SU-DHL-6 (cell line): ENCODE data around the gene RAB31.

Source experiments
- H2AFZ ChIP-seq: fragments of 200-600 bp; sonication (generic); 2 replicates; pipeline ENCODE4 v1.6.1; 2014; ENCODE audit warnings: low read depth, mild to moderate bottlenecking, moderate library complexity, mixed read lengths, antibody characterized with exemption, low read length; ENCODE audit not compliant: severe bottlenecking
- H3F3A ChIP-seq: fragments of 200-600 bp; shearing (Covaris generic); 2 replicates; pipeline ENCODE4 v1.6.0; 2016; ENCODE audit warnings: antibody characterized with exemption, mild to moderate bottlenecking; ENCODE audit not compliant: insufficient read depth
- H3K27ac ChIP-seq: fragments of 200-600 bp; sonication (generic); 2 replicates; pipeline ENCODE4 v1.5.1; 2016; ENCODE audit warnings: low read depth, mild to moderate bottlenecking, low read length, moderate library complexity, mixed read lengths
- H3K27me3 ChIP-seq: fragments of 200-600 bp; sonication (generic), shearing (Covaris generic); 2 replicates; pipeline ENCODE4 v1.6.0; 2014; ENCODE audit warnings: mild to moderate bottlenecking, low read length
- H3K36me3 ChIP-seq: fragments of 200-600 bp; sonication (generic); 2 replicates; pipeline ENCODE4 v1.6.1; 2014; ENCODE audit warnings: mild to moderate bottlenecking, low read length, mixed read lengths
- H3K4me2 ChIP-seq: fragments of 300-600, 200-600 bp; shearing (Covaris generic), sonication (generic); 2 replicates; pipeline ENCODE4 v1.6.0; 2014; ENCODE audit warnings: low read length, low read depth, mild to moderate bottlenecking; ENCODE audit not compliant: poor library complexity, severe bottlenecking
- H3K4me3 ChIP-seq: fragments of 200-600 bp; sonication (generic); 2 replicates; pipeline ENCODE4 v1.5.1; 2014; ENCODE audit warnings: antibody characterized with exemption, low read length, mild to moderate bottlenecking, mixed read lengths; ENCODE audit not compliant: insufficient read depth, poor library complexity, severe bottlenecking
- H3K79me2 ChIP-seq: fragments of 200-600 bp; sonication (generic); 2 replicates; pipeline ENCODE4 v1.6.1; 2014; ENCODE audit warnings: mild to moderate bottlenecking, low read length, moderate library complexity; ENCODE audit not compliant: insufficient read depth
- H3K9ac ChIP-seq: fragments of 200-600 bp; sonication (generic); 2 replicates; pipeline ENCODE4 v1.7.0; 2014; ENCODE audit warnings: mild to moderate bottlenecking, low read length
- H3K9me2 ChIP-seq: fragments of 200-600 bp; sonication (generic); replicated peaks from 2 replicates; pipeline ENCODE4 v1.6.1; 2014; ENCODE audit warnings: low read length; ENCODE audit not compliant: insufficient read depth
- H3K9me3 ChIP-seq: fragments of 200-600 bp; sonication (generic); 2 replicates; pipeline ENCODE4 v1.6.1; 2014; ENCODE audit warnings: low read length, mixed read lengths; ENCODE audit not compliant: insufficient read depth
- H4K20me1 ChIP-seq: fragments of 200-600 bp; sonication (generic); 2 replicates; pipeline ENCODE4 v1.6.1; 2014; ENCODE audit warnings: low read depth, mild to moderate bottlenecking, antibody characterized with exemption, low read length, moderate library complexity, mixed read lengths
- EZH2phosphoT487 ChIP-seq: fragments of 200-600 bp; sonication (generic), shearing (Covaris generic); conservative IDR thresholded peaks from 2 replicates; pipeline ENCODE4 v1.6.1; 2018; ENCODE audit warnings: mild to moderate bottlenecking, antibody characterized with exemption, low read length, moderate library complexity, mixed read lengths
- TF ChIP-seq, protein P1 (sequence below): fragments of 200-600 bp; sonication (generic); IDR thresholded peaks from one replicate; pipeline ENCODE4 v1.5.1; 2017; ENCODE audit warnings: antibody characterized with exemption, mild to moderate bottlenecking, low read length, moderate library complexity; ENCODE audit not compliant: insufficient read depth, poor library complexity, severe bottlenecking

The RAB31 gene

DNA sequence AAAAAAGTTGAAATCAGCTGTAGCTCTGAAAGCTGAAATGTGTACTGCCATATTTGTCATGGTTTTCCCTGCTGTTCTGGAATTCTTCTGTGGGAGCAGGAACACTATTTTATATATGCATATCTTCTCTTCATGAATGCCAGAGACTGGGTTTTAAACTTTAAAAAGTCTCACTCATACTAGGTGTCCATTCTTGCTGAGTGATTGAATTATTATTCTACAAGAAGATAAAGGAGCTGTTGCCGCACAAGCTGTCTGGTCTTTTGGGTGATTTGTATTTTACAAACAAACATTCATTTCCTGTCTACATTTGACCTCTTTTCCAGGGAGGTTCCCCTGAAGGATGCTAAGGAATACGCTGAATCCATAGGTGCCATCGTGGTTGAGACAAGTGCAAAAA lies 137.2 kb downstream of the RAB31 start:
- H3K4me3 ChIP-seq = no peak overlapping the region
- no peaks in the 10 kb centered on the region for H3K27me3 ChIP-seq
- no peak overlapping the region for H3K27ac ChIP-seq
- no peak overlapping the region for H3K9ac ChIP-seq
- no peaks in the 10 kb centered on the region for H4K20me1 ChIP-seq
- H3F3A ChIP-seq = no peaks in the 10 kb centered on the region
- TF ChIP-seq, protein P1, sequence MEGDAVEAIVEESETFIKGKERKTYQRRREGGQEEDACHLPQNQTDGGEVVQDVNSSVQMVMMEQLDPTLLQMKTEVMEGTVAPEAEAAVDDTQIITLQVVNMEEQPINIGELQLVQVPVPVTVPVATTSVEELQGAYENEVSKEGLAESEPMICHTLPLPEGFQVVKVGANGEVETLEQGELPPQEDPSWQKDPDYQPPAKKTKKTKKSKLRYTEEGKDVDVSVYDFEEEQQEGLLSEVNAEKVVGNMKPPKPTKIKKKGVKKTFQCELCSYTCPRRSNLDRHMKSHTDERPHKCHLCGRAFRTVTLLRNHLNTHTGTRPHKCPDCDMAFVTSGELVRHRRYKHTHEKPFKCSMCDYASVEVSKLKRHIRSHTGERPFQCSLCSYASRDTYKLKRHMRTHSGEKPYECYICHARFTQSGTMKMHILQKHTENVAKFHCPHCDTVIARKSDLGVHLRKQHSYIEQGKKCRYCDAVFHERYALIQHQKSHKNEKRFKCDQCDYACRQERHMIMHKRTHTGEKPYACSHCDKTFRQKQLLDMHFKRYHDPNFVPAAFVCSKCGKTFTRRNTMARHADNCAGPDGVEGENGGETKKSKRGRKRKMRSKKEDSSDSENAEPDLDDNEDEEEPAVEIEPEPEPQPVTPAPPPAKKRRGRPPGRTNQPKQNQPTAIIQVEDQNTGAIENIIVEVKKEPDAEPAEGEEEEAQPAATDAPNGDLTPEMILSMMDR = no peak
- TF ChIP-seq EZH2phosphoT487 = no peak
- H3K9me3 ChIP-seq = no peaks in the 10 kb centered on the region
- H3K9me2 ChIP-seq = no peaks in the 10 kb centered on the region
- H3K36me3 ChIP-seq = no peaks in the 10 kb centered on the region
- H3K79me2 ChIP-seq = no peaks in the 10 kb centered on the region
- no peak overlapping the region for H3K4me2 ChIP-seq
- no peak overlapping the region for H2AFZ ChIP-seq

DNA sequence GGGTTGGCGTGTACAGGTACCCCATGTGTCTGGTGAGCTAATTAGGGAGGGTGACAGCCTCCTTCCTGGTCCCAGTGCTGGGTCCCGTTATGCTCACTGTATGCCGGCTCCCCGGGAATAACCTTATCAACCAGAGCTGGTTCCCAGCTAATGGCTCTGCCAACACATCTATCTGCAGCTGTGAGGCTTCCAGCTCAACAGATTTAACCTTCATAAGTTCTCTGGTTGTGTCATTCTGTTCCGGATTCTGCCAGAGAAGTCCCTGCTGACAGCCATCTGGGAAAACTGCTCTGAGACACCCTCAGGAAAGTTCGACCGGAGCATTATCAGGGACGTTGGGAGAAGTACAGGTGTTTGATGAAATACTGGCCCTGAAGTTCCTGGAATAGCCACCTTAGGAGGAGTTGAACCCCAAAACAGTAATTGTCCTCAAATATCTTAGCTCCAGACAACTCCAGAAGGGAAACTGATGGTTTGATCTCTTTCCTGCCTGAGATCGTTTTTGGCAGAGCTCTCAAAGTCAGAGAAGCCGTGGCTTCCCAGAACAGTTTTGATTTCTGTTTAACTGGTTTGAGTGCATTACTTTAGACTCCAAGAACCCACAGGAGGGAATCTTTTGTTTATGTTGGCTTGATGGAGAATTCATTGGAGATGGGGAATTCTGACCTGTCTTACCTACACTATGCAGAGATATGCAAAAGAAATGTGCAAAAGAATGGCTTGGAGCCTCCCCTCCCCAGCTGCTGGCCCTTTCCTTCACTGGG lies 138.2 kb downstream of the RAB31 start:
- Histone ChIP-seq H3K9me3 (no peaks in the 10 kb centered on the region), H3K9ac (no peak overlapping the region), H3F3A (no peaks in the 10 kb centered on the region), H3K27me3 (no peaks in the 10 kb centered on the region), H3K4me2 (no peak overlapping the region), H2AFZ (no peak overlapping the region), H3K27ac (no peak overlapping the region), H3K9me2 (no peaks in the 10 kb centered on the region), H3K36me3 (no peaks in the 10 kb centered on the region), H3K79me2 (no peaks in the 10 kb centered on the region), H4K20me1 (no peaks in the 10 kb centered on the region), H3K4me3 (no peak overlapping the region)
- TF ChIP-seq, protein P1 = no peak
- no peak for TF ChIP-seq EZH2phosphoT487

DNA sequence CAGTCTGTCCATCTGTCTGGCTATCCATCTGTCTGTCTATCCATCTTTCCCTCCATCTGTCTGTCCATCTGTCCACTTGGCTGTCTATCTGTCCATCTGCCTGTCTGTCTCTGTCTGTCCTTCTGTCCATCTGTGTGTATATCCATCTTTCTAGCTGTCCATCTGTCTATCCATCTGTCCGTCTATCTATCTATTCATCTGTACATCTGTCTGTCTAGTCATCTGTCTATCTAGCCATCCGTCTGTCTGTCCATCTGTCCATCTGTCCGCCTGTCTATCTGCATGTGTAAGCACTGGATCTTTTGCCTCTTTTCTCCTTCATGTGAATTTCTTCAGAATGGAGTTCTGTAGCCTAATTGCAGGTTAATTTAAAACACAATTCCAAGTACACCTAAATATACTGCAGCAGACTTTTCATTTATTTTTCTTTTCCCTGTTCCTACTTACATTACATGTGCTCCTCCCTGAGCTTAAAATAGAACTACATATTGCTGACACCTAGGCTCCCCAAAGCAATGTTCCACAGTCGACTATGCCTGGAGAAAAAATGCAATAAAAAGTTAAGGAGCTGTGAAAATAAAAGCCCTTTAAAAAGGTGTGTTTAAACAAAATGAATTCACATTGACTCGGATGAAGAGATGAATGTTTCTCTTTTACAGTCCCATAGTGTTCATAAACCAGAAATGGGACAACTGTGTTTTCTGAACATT lies 140.2 kb downstream of the RAB31 start:
- no peak overlapping the region for H3K9ac ChIP-seq
- no peak overlapping the region for H3K4me2 ChIP-seq
- H4K20me1 ChIP-seq = no peaks in the 10 kb centered on the region
- no peaks in the 10 kb centered on the region for H3K36me3 ChIP-seq
- H3K9me3 ChIP-seq = no peaks in the 10 kb centered on the region
- H3K9me2 ChIP-seq = no peaks in the 10 kb centered on the region
- H3K27ac ChIP-seq = no peak overlapping the region
- no peak overlapping the region for H2AFZ ChIP-seq
- H3K79me2 ChIP-seq = no peaks in the 10 kb centered on the region
- H3F3A ChIP-seq = no peaks in the 10 kb centered on the region
- TF ChIP-seq EZH2phosphoT487 = no peak
- TF ChIP-seq, protein P1 = no peak
- H3K27me3 ChIP-seq = no peaks in the 10 kb centered on the region
- H3K4me3 ChIP-seq = no peak overlapping the region
